ENCODE data around the gene TNNC1.

Gene TNNC1

GRCh38 chr3:52442409-52443267 lies 11.2 kb downstream of the TNNC1 start:
- DNase-seq (ENCODE audit: low read depth), result no peak

GRCh38 chr3:52441772-52442332 lies 12.0 kb downstream of the TNNC1 start:
- DNase-seq (ENCODE audit: low read depth), result no peak

GRCh38 chr3:52441091-52441771 lies 12.6 kb downstream of the TNNC1 start:
- DNase-seq (ENCODE audit: low read depth), result no peak

- no peak for DNase-seq (ENCODE audit: low read depth)
Observed at GRCh38 chr3:52440671-52441070, 13.2 kb downstream of the TNNC1 start.

GRCh38 chr3:52440249-52440551 lies 13.6 kb downstream of the TNNC1 start:
- DNase-seq (ENCODE audit: low read depth), result no peak

- no peak for DNase-seq (ENCODE audit: low read depth)
Observed at GRCh38 chr3:52439426-52440248, 14.2 kb downstream of the TNNC1 start.

- no peak for DNase-seq (ENCODE audit: low read depth)
Observed at GRCh38 chr3:52438579-52439425, 15.0 kb downstream of the TNNC1 start.

GRCh38 chr3:52438104-52438376 lies 15.8 kb downstream of the TNNC1 start:
- DNase-seq (ENCODE audit: low read depth), result no peak

GRCh38 chr3:52437326-52438103 lies 16.3 kb downstream of the TNNC1 start:
- no peak for DNase-seq (ENCODE audit: low read depth)

- no peak for DNase-seq (ENCODE audit: low read depth)
Observed at GRCh38 chr3:52436500-52437149, 17.2 kb downstream of the TNNC1 start.

- no peak for DNase-seq (ENCODE audit: low read depth)
Observed at GRCh38 chr3:52435246-52436101, 18.4 kb downstream of the TNNC1 start.

- DNase-seq (ENCODE audit: low read depth), result no peak
Observed at GRCh38 chr3:52434491-52435115, 19.2 kb downstream of the TNNC1 start.

GRCh38 chr3:52433996-52434479 lies 19.8 kb downstream of the TNNC1 start:
- no peak for DNase-seq (ENCODE audit: low read depth)

- no peak for DNase-seq (ENCODE audit: low read depth)
Observed at GRCh38 chr3:52433328-52433995, 20.4 kb downstream of the TNNC1 start.

- no peak for DNase-seq (ENCODE audit: low read depth)
Observed at GRCh38 chr3:52432691-52433141, 21.1 kb downstream of the TNNC1 start.

- DNase-seq (ENCODE audit: low read depth), result no peak
Observed at GRCh38 chr3:52432225-52432624, 21.6 kb downstream of the TNNC1 start.

- no peak for DNase-seq (ENCODE audit: low read depth)
Observed at GRCh38 chr3:52431459-52432223, 22.2 kb downstream of the TNNC1 start.

Data from stimulated activated CD8-positive, alpha-beta memory T cell treated with anti-CD3 and anti-CD28 coated beads, Interleukin-12 subunit alpha, Interleukin-12 subunit beta, amount 100 ng/mL, for 4 hours (primary cell).